ENCODE measurements around the gene ANO8. TPM values are rescaled to one million over a fixed set of nuclear protein-coding genes. Genes with fewer than 3 reads are reported as not detected.

ANO8 gene
- total RNA-seq, 1 experiment from 2014 or later = 12.1 TPM

DNA sequence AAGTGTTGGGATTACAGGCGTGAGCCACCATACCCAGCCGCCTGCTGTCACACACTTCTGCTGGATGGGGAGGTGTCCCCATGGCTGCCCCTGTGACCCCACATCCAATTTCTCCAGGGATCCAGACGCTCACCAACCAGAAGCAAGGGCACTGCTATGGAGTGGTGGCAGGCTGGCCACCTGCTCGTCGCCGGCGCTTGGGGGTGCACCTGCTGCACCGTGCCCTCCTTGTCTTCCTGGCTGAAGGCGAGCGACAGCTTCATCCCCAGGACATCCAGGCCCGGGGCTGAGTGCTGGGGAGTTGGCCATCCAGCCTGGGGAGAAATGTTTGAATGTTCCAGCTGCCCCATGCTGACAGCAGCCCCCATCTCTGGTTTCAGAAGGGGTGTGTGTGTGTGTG lies 48.4 kb downstream of the ANO8 start:
- Histone ChIP-seq H3F3A (ENCODE audit: low read length, unreplicated experiment) (no peaks in the 10 kb centered on the region), H3K79me2 (ENCODE audit: low read length) (no peaks in the 10 kb centered on the region), H3K27me3 (ENCODE audit: low read length) (no peaks in the 10 kb centered on the region), H3K9me2 (replicated peaks; ENCODE audit: low read length) (no peaks in the 10 kb centered on the region), H3K4me1 (ENCODE audit: insufficient read depth, low read length) (no peaks in the 10 kb centered on the region), H3K4me3 (ENCODE audit: low read length) (no peak overlapping the region), H3K27ac (ENCODE audit: low read length) (no peak overlapping the region), H2AFZ (ENCODE audit: low read length) (no peak overlapping the region), H3K36me3 (ENCODE audit: low read depth, low read length) (no peaks in the 10 kb centered on the region), H3K4me2 (ENCODE audit: low read length) (no peak overlapping the region), H3K9ac (ENCODE audit: low read length) (no peak overlapping the region), H3K9me3 (ENCODE audit: low read length) (no peaks in the 10 kb centered on the region), H4K20me1 (ENCODE audit: low read length) (no peaks in the 10 kb centered on the region)
- DNase-seq (no peak), ATAC-seq (no peak)
- TF ChIP-seq EZH2phosphoT487 (IDR thresholded peaks at IDR 0.05; ENCODE audit: borderline replicate concordance, low read length) = no peak
- ChIA-PET CTCF (interaction anchor here (0.6 kb wide), 1 partner anchor 31 kb away, joined by 8 read pairs; no protein-coding TSS in a partner anchor), POLR2A (ENCODE audit: unreplicated experiment) (no interaction called here)
- no TSS peak for BruUV-seq (replicated peaks)
- intact Hi-C loops (cut with micrococcal nuclease) = no loop called here

- H3K9me3 ChIP-seq (ENCODE audit: low read length) = no peaks in the 10 kb centered on the region
- DNase-seq (no peak), ATAC-seq (no peak)
- intact Hi-C loops (cut with micrococcal nuclease) = no loop called here
- no peaks in the 10 kb centered on the region for H3K36me3 ChIP-seq (ENCODE audit: low read depth, low read length)
- no peaks in the 10 kb centered on the region for H3K79me2 ChIP-seq (ENCODE audit: low read length)
- H3K4me3 ChIP-seq (ENCODE audit: low read length) = no peak overlapping the region
- H3K9me2 ChIP-seq (replicated peaks; ENCODE audit: low read length) = no peaks in the 10 kb centered on the region
- no TSS peak for BruUV-seq (replicated peaks)
- H3F3A ChIP-seq (ENCODE audit: low read length, unreplicated experiment) = no peaks in the 10 kb centered on the region
- ChIA-PET CTCF (interaction anchor here (0.6 kb wide), 1 partner anchor 48 kb away, joined by 5 read pairs; no protein-coding TSS in a partner anchor), POLR2A (ENCODE audit: unreplicated experiment) (no interaction called here)
- no peak overlapping the region for H3K4me2 ChIP-seq (ENCODE audit: low read length)
- no peaks in the 10 kb centered on the region for H3K27me3 ChIP-seq (ENCODE audit: low read length)
- H3K9ac ChIP-seq (ENCODE audit: low read length) = no peak overlapping the region
- no peak overlapping the region for H2AFZ ChIP-seq (ENCODE audit: low read length)
- no peak overlapping the region for H3K27ac ChIP-seq (ENCODE audit: low read length)
- TF ChIP-seq EZH2 (IDR thresholded peaks at IDR 0.05; ENCODE audit: low read length, unreplicated experiment) (no peak), EZH2phosphoT487 (IDR thresholded peaks at IDR 0.05; ENCODE audit: borderline replicate concordance, low read length) (no peak)
- TF ChIP-seq, protein P1, sequence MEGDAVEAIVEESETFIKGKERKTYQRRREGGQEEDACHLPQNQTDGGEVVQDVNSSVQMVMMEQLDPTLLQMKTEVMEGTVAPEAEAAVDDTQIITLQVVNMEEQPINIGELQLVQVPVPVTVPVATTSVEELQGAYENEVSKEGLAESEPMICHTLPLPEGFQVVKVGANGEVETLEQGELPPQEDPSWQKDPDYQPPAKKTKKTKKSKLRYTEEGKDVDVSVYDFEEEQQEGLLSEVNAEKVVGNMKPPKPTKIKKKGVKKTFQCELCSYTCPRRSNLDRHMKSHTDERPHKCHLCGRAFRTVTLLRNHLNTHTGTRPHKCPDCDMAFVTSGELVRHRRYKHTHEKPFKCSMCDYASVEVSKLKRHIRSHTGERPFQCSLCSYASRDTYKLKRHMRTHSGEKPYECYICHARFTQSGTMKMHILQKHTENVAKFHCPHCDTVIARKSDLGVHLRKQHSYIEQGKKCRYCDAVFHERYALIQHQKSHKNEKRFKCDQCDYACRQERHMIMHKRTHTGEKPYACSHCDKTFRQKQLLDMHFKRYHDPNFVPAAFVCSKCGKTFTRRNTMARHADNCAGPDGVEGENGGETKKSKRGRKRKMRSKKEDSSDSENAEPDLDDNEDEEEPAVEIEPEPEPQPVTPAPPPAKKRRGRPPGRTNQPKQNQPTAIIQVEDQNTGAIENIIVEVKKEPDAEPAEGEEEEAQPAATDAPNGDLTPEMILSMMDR (conservative IDR thresholded peaks at IDR 0.05; ENCODE audit: low read depth, low read length) = no peak
- no peaks in the 10 kb centered on the region for H3K4me1 ChIP-seq (ENCODE audit: insufficient read depth, low read length)
- no peaks in the 10 kb centered on the region for H4K20me1 ChIP-seq (ENCODE audit: low read length)
Observed at GRCh38 chr19:17285415-17286135, 49.1 kb downstream of the ANO8 start.

GRCh38 chr19:17283504-17283996 lies 51.1 kb downstream of the ANO8 start:
- H3K27ac ChIP-seq (ENCODE audit: low read length) = no peak overlapping the region
- no peaks in the 10 kb centered on the region for H3K36me3 ChIP-seq (ENCODE audit: low read depth, low read length)
- DNase-seq (no peak), ATAC-seq (no peak)
- H3K9me2 ChIP-seq (replicated peaks; ENCODE audit: low read length) = no peaks in the 10 kb centered on the region
- ChIA-PET POLR2A (ENCODE audit: unreplicated experiment) (no interaction called here), CTCF (no interaction called here)
- no peak overlapping the region for H3K9ac ChIP-seq (ENCODE audit: low read length)
- H3F3A ChIP-seq (ENCODE audit: low read length, unreplicated experiment) = no peaks in the 10 kb centered on the region
- no peaks in the 10 kb centered on the region for H3K27me3 ChIP-seq (ENCODE audit: low read length)
- H3K4me2 ChIP-seq (ENCODE audit: low read length) = no peak overlapping the region
- BruUV-seq (replicated peaks) = no TSS peak
- H3K4me1 ChIP-seq (ENCODE audit: insufficient read depth, low read length) = no peaks in the 10 kb centered on the region
- no peaks in the 10 kb centered on the region for H3K79me2 ChIP-seq (ENCODE audit: low read length)
- TF ChIP-seq, protein P1 (conservative IDR thresholded peaks at IDR 0.05; ENCODE audit: low read depth, low read length) = no peak
- TF ChIP-seq EZH2 (IDR thresholded peaks at IDR 0.05; ENCODE audit: low read length, unreplicated experiment) (no peak), EZH2phosphoT487 (IDR thresholded peaks at IDR 0.05; ENCODE audit: borderline replicate concordance, low read length) (no peak)
- no peak overlapping the region for H2AFZ ChIP-seq (ENCODE audit: low read length)
- H4K20me1 ChIP-seq (ENCODE audit: low read length) = no peaks in the 10 kb centered on the region
- intact Hi-C loops (cut with micrococcal nuclease) = loop anchor here (2.0 kb wide), 1 partner anchor 79 kb away; no protein-coding TSS in a partner anchor
- H3K4me3 ChIP-seq (ENCODE audit: low read length) = no peak overlapping the region
- H3K9me3 ChIP-seq (ENCODE audit: low read length) = no peaks in the 10 kb centered on the region
